GM12892 (cell line): ENCODE measurements around the gene NSF.

Source experiments
- POLR2A ChIP-seq: IDR thresholded peaks from 2 replicates; pipeline ENCODE4 v1.6.1; 2011; ENCODE audit warnings: low read depth, low read length, control low read depth
- TAF1 ChIP-seq: IDR thresholded peaks from 2 replicates; pipeline ENCODE4 v1.6.1; 2011; ENCODE audit warnings: low read depth, mild to moderate bottlenecking, control low read depth, low read length, borderline replicate concordance

DNA sequence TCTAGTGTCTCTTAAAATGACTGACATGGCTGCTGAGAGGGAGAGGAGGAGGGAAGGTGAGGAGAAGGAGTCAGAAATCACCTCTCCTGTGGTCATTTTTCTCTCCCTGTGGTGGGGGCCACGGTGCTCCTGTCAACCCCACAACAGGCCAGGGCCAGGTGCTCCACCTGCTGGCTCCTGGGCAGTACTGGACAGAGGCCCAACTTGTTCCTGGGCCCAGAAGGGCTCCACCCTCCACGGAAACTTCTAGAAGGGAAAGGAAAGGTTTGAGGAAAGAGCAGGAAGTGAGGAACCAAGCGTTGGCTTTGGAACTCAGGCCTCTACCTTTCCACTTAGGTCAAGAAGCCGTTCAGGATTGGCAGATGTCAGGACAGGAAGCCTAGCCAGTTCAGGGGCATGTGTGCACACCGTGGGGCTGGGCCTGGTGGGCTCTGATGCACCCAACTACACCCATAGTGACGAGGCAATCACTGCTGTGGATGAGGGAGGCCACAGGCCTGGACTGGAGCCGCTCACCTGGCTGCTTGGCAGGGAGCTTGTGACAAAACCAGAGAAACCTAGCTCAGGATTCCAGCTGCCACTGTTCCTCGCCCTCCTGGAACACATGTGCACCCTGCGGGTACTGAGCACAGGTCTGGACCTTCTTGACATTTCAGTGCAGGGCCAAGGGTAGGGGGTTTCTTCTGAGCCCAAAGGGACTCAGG lies 191.9 kb downstream of the NSF start:
- no peak for TF ChIP-seq TAF1
- no peak for TF ChIP-seq POLR2A
